GM23248 (cell line): Measurements from ENCODE around the gene SAGE1.
"Not testable (repeated sequence)": the region's sequence is repeated elsewhere in the genome, so short reads cannot be mapped to it uniquely, and the experiment has no call there.

Source experiments
- EZH2 ChIP-seq: fragments of 200-600 bp; sonication (generic); IDR thresholded peaks from 2 replicates; pipeline ENCODE4 v1.6.1; 2018; ENCODE audit warnings: antibody characterized with exemption, mild to moderate bottlenecking; ENCODE audit not compliant: insufficient read depth, poor library complexity, severe bottlenecking
- EZH2phosphoT487 ChIP-seq: fragments of 200-600 bp; sonication (generic); IDR thresholded peaks from 2 replicates; pipeline ENCODE4 v1.6.1; 2018; ENCODE audit warnings: antibody characterized with exemption, moderate library complexity, mild to moderate bottlenecking, low read depth; ENCODE audit not compliant: insufficient read depth

DNA sequence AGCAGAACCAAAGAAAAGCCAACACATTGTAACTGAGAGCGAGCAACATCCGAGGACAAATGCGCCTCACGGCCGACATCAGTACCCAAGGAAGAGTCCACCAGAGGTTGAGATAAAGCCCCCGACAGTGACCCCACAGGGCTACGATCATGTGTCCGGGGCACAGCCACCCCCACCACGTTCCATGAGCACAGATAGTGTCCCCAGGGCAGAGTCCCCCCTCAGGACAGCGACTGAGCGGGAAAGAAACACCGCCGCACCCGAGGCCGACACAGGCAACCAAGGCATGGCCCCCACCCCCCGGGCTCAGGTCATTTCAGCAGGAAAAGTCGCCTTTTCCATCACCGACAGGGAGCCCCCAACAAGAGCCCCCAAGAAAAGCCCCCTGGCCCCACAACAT is 5.3 kb upstream of the SAGE1 start:
- not testable (repeated sequence) for TF ChIP-seq EZH2, EZH2phosphoT487
